ENCODE data around the gene TJAP1.
"Not testable (repeated sequence)": the region's sequence is repeated elsewhere in the genome, so short reads cannot be mapped to it uniquely, and the experiment has no call there.

Gene TJAP1

GRCh38 chr6:43506667-43507471, 29.5 kb downstream of the TJAP1 start:
- DNase-seq: peak; percentile 84

- DNase-seq: no peak
Measured at GRCh38 chr6:43508481-43509141, 31.2 kb downstream of the TJAP1 start.

- no peak for DNase-seq
Measured at GRCh38 chr6:43509142-43509983, 32.0 kb downstream of the TJAP1 start.

GRCh38 chr6:43509984-43510826, 32.8 kb downstream of the TJAP1 start, which contains the start of gene LRRC73:
LRRC73 (minus strand) TSS chr6:43510346; CDS start chr6:43509785, 561 bp downstream.
- DNase-seq: peak; percentile 81

GRCh38 chr6:43510827-43511163, 33.4 kb downstream of the TJAP1 start:
- DNase-seq: no peak

- no peak for DNase-seq
Measured at GRCh38 chr6:43511824-43512415, 34.5 kb downstream of the TJAP1 start.

- no peak for DNase-seq
Measured at GRCh38 chr6:43515808-43516207, 38.4 kb downstream of the TJAP1 start.

GRCh38 chr6:43516367-43516696, 39.0 kb downstream of the TJAP1 start:
- no peak for DNase-seq

GRCh38 chr6:43516697-43517504, 39.5 kb downstream of the TJAP1 start, which contains the start of the genes POLR1C and YIPF3:
POLR1C (plus strand) TSS chr6:43517089; CDS start chr6:43517110, 21 bp downstream.
YIPF3 (minus strand) TSS chr6:43516926; CDS start chr6:43516807, 119 bp downstream.
- DNase-seq: peak; percentile 97

- DNase-seq: no peak
Measured at GRCh38 chr6:43517505-43518357, 40.4 kb downstream of the TJAP1 start.

- DNase-seq: no peak
Measured at GRCh38 chr6:43520097-43520496, 42.7 kb downstream of the TJAP1 start.

- no peak for DNase-seq
Measured at GRCh38 chr6:43521836-43522235, 44.5 kb downstream of the TJAP1 start.

- DNase-seq: no peak
Measured at GRCh38 chr6:43522547-43523261, 45.3 kb downstream of the TJAP1 start.

GRCh38 chr6:43523284-43523683, 45.9 kb downstream of the TJAP1 start:
- no peak for DNase-seq

- no peak for DNase-seq
Measured at GRCh38 chr6:43524483-43524961, 47.2 kb downstream of the TJAP1 start.

- no peak for DNase-seq
Measured at GRCh38 chr6:43532201-43532600, 54.8 kb downstream of the TJAP1 start.

- not testable (repeated sequence) for DNase-seq
Measured at GRCh38 chr6:43538986-43539385, 61.6 kb downstream of the TJAP1 start.

- not testable (repeated sequence) for DNase-seq
Measured at GRCh38 chr6:43539409-43539808, 62.0 kb downstream of the TJAP1 start.

- no peak for DNase-seq
Measured at GRCh38 chr6:43540507-43540906, 63.1 kb downstream of the TJAP1 start.

All from CD4-positive, alpha-beta T cell treated with Interleukin-6 for 4 hours (primary cell).